ENCODE measurements around the gene INTS11. TPM values are rescaled to one million over a fixed set of nuclear protein-coding genes. Genes with fewer than 3 reads are reported as not detected.

Gene INTS11
- total RNA-seq, 1 donor from 2014 or later = 151 TPM

DNA sequence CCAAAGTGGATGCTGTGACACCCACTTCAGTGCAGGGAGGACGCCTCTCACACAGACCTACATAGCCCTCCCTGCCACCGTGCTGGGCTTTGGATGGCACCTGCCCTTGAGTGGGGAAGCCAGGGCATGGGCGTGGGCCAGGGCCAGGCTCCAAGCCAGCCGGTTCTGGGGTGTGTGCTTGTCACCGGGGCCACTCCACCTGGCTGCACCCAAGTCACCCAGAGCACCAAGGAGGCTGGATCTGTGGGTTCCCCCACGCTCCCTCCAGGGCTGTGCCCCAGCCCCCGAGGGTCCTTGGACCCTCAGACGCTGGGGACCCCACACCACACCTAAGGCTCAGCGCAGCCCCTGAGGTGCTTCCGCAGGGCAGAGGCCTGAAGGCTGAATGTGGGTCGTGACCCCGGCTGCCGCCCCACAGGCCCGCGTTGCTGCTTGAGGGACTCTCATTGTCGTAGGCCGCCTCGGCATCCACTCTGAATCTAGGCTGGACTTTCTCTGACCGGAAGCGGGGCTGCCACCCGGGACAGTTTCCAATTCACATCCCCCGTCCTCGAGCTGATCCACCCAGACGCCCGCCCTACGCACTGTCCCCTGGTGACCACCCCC lies 32.4 kb upstream of the INTS11 start:
- Mint-ChIP-seq H3K36me3 (ENCODE audit: low read depth) (no peaks in the 10 kb centered on the region), H3K27me3 (peaks cover 26% of the 10 kb centered on the region), H3K4me3 (no peak overlapping the region), H3K4me1 (peaks cover 21% of the 10 kb centered on the region), H3K9me3 (no peaks in the 10 kb centered on the region), H3K27ac (no peak overlapping the region)
- ChIA-PET CTCF (interaction anchor here (2.2 kb wide), 1 partner anchor 14 kb away, joined by 4 read pairs; no protein-coding TSS in a partner anchor), POLR2A (no interaction called here)
- intact Hi-C loops (cut with micrococcal nuclease) = no loop called here
- ATAC-seq (ENCODE audit: low read depth) (no peak), DNase-seq (no peak)
- TF ChIP-seq, protein P1, sequence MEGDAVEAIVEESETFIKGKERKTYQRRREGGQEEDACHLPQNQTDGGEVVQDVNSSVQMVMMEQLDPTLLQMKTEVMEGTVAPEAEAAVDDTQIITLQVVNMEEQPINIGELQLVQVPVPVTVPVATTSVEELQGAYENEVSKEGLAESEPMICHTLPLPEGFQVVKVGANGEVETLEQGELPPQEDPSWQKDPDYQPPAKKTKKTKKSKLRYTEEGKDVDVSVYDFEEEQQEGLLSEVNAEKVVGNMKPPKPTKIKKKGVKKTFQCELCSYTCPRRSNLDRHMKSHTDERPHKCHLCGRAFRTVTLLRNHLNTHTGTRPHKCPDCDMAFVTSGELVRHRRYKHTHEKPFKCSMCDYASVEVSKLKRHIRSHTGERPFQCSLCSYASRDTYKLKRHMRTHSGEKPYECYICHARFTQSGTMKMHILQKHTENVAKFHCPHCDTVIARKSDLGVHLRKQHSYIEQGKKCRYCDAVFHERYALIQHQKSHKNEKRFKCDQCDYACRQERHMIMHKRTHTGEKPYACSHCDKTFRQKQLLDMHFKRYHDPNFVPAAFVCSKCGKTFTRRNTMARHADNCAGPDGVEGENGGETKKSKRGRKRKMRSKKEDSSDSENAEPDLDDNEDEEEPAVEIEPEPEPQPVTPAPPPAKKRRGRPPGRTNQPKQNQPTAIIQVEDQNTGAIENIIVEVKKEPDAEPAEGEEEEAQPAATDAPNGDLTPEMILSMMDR (IDR thresholded peaks at IDR 0.05) = no peak

DNA sequence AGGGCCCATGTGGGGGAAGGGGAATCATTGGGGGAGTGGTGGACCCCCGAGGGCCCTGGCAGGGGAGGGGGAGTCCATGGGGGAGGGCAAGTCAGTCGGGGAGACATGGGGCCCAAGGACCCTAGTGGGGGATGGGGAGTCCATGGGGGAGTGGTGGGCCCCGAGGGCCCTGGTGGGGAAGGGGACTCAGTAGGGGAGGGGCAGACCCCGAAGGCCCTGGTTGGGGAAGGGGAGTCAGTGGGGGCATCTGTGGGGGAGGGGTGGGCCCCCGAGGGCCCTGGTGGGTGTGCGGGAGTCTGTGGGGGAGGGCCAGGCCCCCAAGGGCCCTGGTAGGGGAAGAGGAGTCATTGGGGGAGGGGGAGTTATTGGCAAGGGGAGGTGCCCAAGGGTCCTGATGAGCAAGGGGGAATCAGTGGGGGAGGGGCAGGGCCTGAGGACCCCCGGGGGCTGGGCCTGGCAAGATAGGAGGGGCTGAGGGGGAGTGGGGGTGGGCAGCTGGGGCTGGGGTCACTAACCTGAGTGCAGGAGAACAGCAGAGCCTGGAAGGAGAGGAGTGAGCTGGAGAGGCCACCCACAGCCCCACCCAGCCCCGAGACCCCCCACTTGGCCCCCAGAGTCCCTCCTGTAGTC lies 31.8 kb upstream of the INTS11 start:
- H3K9me3 Mint-ChIP-seq = no peaks in the 10 kb centered on the region
- intact Hi-C loops (cut with micrococcal nuclease) = no loop called here
- peaks cover 26% of the 10 kb centered on the region for H3K27me3 Mint-ChIP-seq
- CTCF ChIA-PET = interaction anchor here (2.2 kb wide), 1 partner anchor 15 kb away, joined by 4 read pairs; no protein-coding TSS in a partner anchor
- H3K36me3 Mint-ChIP-seq (ENCODE audit: low read depth) = no peaks in the 10 kb centered on the region
- H3K4me3 Mint-ChIP-seq = no peak overlapping the region
- POLR2A ChIA-PET = no interaction called here
- TF ChIP-seq, protein P1 (IDR thresholded peaks at IDR 0.05) = no peak
- H3K27ac Mint-ChIP-seq = no peak overlapping the region
- ATAC-seq (ENCODE audit: low read depth) = no peak
- H3K4me1 Mint-ChIP-seq = peaks cover 21% of the 10 kb centered on the region
- DNase-seq = no peak

DNA sequence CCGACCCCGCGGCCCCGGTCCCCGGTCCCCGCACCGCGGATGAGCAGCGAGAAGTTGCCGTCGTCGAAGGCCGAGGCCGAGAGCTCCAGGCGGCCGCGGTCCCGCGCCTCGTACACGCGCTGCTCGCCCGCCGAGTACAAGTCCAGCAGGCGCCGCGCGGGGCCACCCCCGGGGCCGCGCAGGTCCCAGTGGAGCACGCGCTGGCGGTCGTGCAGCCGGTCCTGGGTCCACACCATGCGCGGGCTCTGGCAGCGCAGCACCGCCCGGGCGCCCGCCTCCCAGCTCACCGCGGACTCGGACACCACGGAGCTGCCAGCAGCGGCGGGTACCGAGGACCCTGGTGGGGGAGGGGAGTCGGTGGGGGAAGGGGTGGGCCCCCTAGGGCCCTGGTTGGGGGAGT lies 31.0 kb upstream of the INTS11 start:
- peaks cover 21% of the 10 kb centered on the region for H3K27me3 Mint-ChIP-seq
- H3K4me3 Mint-ChIP-seq = no peak overlapping the region
- ChIA-PET POLR2A (interaction anchor here (0.6 kb wide), 1 partner anchor 234 kb away, joined by 5 read pairs; no protein-coding TSS in a partner anchor), CTCF (no interaction called here)
- intact Hi-C loops (cut with micrococcal nuclease) = no loop called here
- H3K27ac Mint-ChIP-seq = no peak overlapping the region
- H3K36me3 Mint-ChIP-seq (ENCODE audit: low read depth) = no peaks in the 10 kb centered on the region
- ATAC-seq (ENCODE audit: low read depth) (peak; percentile 22), DNase-seq (no peak)
- H3K9me3 Mint-ChIP-seq = no peaks in the 10 kb centered on the region
- peaks cover 21% of the 10 kb centered on the region for H3K4me1 Mint-ChIP-seq
- TF ChIP-seq, protein P1 (IDR thresholded peaks at IDR 0.05) = no peak

DNA sequence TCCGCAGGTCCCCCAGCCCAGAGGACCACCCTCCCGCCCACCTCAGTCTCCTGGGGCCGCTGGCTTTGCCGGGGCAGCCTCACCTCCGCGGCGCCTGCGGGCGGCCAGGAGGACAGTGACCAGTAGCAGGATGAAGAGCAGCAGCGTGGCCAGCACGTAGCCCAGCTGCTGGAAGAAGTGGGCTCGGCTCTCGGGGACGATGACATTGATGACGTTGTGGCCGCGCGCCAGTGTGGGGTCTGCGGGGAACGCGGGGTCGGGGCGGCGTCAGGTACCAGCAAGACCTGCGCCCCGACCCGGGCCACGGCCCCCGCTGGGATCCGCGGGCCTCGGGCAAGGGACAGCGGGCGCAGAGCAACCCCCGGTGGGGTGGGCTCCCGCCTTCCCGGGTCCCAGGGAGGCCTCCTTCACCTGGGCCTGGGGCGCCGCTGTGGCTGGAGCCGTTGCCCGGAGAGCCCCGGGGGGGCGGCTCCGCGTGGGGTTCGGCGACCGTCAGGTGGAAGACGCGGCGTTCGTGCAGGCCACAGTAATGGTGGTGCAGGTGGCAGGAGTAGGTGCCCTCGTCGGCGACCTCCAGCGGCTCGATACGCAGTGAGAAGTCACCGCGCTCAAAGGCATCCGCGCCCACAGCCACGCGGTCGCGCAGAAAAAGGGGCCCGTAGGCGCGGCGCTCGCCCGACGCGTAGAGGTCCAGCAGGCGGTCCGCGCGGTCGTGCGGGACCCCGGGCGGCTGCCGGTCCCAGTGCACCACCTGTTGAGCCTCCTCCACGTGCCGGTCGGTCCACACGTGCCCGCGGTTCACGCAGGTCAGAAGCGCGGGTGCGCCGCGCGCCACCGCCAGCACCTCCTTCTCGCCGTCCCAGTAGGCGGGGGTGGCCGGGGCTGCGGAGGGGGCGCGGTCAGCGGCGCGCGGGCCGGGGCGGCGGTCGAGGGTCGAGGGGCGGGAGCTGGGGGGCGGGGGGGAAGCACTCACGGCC lies 30.1 kb upstream of the INTS11 start:
- Mint-ChIP-seq H3K4me1 (peaks cover 21% of the 10 kb centered on the region), H3K27ac (no peak overlapping the region), H3K9me3 (no peaks in the 10 kb centered on the region), H3K4me3 (no peak overlapping the region), H3K36me3 (ENCODE audit: low read depth) (no peaks in the 10 kb centered on the region), H3K27me3 (peaks cover 21% of the 10 kb centered on the region)
- ChIA-PET POLR2A (no interaction called here), CTCF (no interaction called here)
- intact Hi-C loops (cut with micrococcal nuclease) = loop anchor here (5.0 kb wide), 1 partner anchor 88 kb away; no protein-coding TSS in a partner anchor
- TF ChIP-seq, protein P1 (IDR thresholded peaks at IDR 0.05) = no peak
- DNase-seq = no peak
- peak; percentile 16 for ATAC-seq (ENCODE audit: low read depth)
